HL-60 (cell line): ENCODE results near the gene TMEM145.

Experiments
- DNase-seq, 2 experiments: peaks; one replicate each; pipeline ENCODE4 v3.0.0-alpha.2; 2010 to 2020; ENCODE audit warnings: low read depth in 1 of 2, low spot score in 1 of 2
- H3K27ac ChIP-seq: fragments of 250-450 bp; sonication (Bioruptor Pico); replicated peaks from 2 replicates; pipeline ENCODE4 v1.5.1; 2020; ENCODE audit warnings: mild to moderate bottlenecking, moderate library complexity
- H3K27me3 ChIP-seq: fragments of 250-450 bp; sonication (Bioruptor Pico); 2 replicates; pipeline ENCODE4 v1.5.1; 2021; ENCODE audit warnings: mild to moderate bottlenecking, moderate library complexity; ENCODE audit not compliant: insufficient read depth, poor library complexity, severe bottlenecking
- H3K4me3 ChIP-seq: replicated peaks from 2 replicates; pipeline ENCODE4 v1.5.1; 2011; ENCODE audit warnings: mild to moderate bottlenecking, control low read depth, low read length; ENCODE audit not compliant: insufficient read depth
- CTCF ChIP-seq: IDR thresholded peaks from one replicate; pipeline ENCODE4 v1.5.1; 2011; ENCODE audit warnings: low read length, control low read depth, inconsistent platforms; ENCODE audit not compliant: insufficient read depth
- GABPA ChIP-seq: IDR thresholded peaks from 2 replicates; pipeline ENCODE4 v1.6.1; 2012; ENCODE audit warnings: low read depth
- POLR2AphosphoS5 ChIP-seq: IDR thresholded peaks from 2 replicates; pipeline ENCODE4 v1.6.1; 2012; ENCODE audit warnings: low read depth
- REST ChIP-seq: IDR thresholded peaks from 2 replicates; pipeline ENCODE4 v1.6.1; 2012; ENCODE audit warnings: low read depth; ENCODE audit not compliant: insufficient replicate concordance
- SPI1 ChIP-seq: IDR thresholded peaks from 2 replicates; pipeline ENCODE4 v1.6.1; 2012; ENCODE audit warnings: low read depth, mild to moderate bottlenecking, borderline replicate concordance

TMEM145 gene

GRCh38 chr19:42303876-42304275, 9.2 kb upstream of the TMEM145 start:
- no peak for TF ChIP-seq REST
- no peak for TF ChIP-seq SPI1
- TF ChIP-seq POLR2AphosphoS5, result no peak
- no peak for TF ChIP-seq GABPA
- TF ChIP-seq CTCF, result no peak
- DNase-seq, result no peak
- H3K4me3 ChIP-seq, result no peak overlapping the region
- H3K27ac ChIP-seq, result no peak overlapping the region
- H3K27me3 ChIP-seq, result no peaks in the 10 kb centered on the region

GRCh38 chr19:42306646-42307045, 6.5 kb upstream of the TMEM145 start:
- Histone ChIP-seq H3K27me3 (no peaks in the 10 kb centered on the region), H3K4me3 (no peak overlapping the region), H3K27ac (no peak overlapping the region)
- no peak for DNase-seq
- no peak for TF ChIP-seq POLR2AphosphoS5
- TF ChIP-seq CTCF, result no peak
- TF ChIP-seq REST, result no peak

GRCh38 chr19:42309686-42310085, 3.4 kb upstream of the TMEM145 start:
- peaks cover 17% of the 10 kb centered on the region for H3K27me3 ChIP-seq
- no peak overlapping the region for H3K4me3 ChIP-seq
- H3K27ac ChIP-seq, result no peak overlapping the region
- DNase-seq, result no peak
- TF ChIP-seq POLR2AphosphoS5 (no peak), SPI1 (no peak), CTCF (no peak), GABPA (no peak), REST (no peak)
